GM12878 (cell line): Measurements from ENCODE around the gene ATG10. TPM values are rescaled to one million over a fixed set of nuclear protein-coding genes. Genes with fewer than 3 reads are reported as not detected.
"Not testable (repeated sequence)": the region's sequence is repeated elsewhere in the genome, so short reads cannot be mapped to it uniquely, and the experiment has no call there.

Experiments used
- ATAC-seq: fragments of 200-7000 bp; cut with Tn5 transposase; 3 replicates; pipeline ENCODE4 v1.9.1; 2020; ENCODE audit warnings: mild to moderate bottlenecking, moderate library complexity
- BruUV-seq: library from RNA; stranded (reverse); fragments of 400-500 nt; replicated peaks from 2 replicates; lab custom pipeline; 2021; lab: Mats Ljungman, UMichigan
- CTCF ChIA-PET: fragments of 300-600 bp; sonication (Branson Sonifier 250); formaldehyde crosslinking; extraction: SDS; loops from one replicate; lab custom pipeline; 2021; ENCODE audit warnings: inconsistent platforms; lab: Yijun Ruan, JAX
- POLR2A ChIA-PET: fragments of 350-600 bp; formaldehyde crosslinking; extraction: SDS; loops from one replicate; lab custom pipeline; 2021; ENCODE audit warnings: inconsistent platforms; lab: Charles Lee
- RAD21 ChIA-PET: fragments of 300-600 bp; sonication (Branson Sonifier 250); formaldehyde crosslinking; loops from one replicate; lab custom pipeline; 2023; ENCODE audit warnings: antibody characterized with exemption; ENCODE audit not compliant: unreplicated experiment; lab: Charles Lee
- SMC1A ChIA-PET: fragments of 300-600 bp; sonication (Branson Sonifier 250); formaldehyde crosslinking; loops from one replicate; lab custom pipeline; 2023; ENCODE audit not compliant: unreplicated experiment, uncharacterized antibody; lab: Charles Lee
- DNase-seq: peaks from one replicate; pipeline ENCODE4 v3.0.0-alpha.2; 2011; ENCODE audit warnings: low read depth, low spot score
- FAIRE-seq: peaks from 3 replicates; lab custom pipeline; 2011; peaks lifted over from hg19 to GRCh38; lab: Jason Lieb, UNC
- H2AFZ ChIP-seq: 2 replicates; pipeline ENCODE4 v1.6.0; 2011; ENCODE audit warnings: low read depth, low read length, control low read depth; ENCODE audit not compliant: control insufficient read depth
- H3K27ac ChIP-seq: 2 replicates; pipeline ENCODE4 v1.5.1; 2011; ENCODE audit warnings: control low read depth; ENCODE audit not compliant: control insufficient read depth, insufficient read depth
- H3K27me3 ChIP-seq, 2 experiments: replicated peaks in 1 of 2; 2 replicates each; pipeline versions ENCODE4 v1.6.0 to v1.6.1; 2011; ENCODE audit warnings: low read length in 1 of 2; ENCODE audit not compliant: control insufficient read depth in 2 of 2, insufficient read depth in 2 of 2
- H3K36me3 ChIP-seq, 2 experiments: 2 replicates each; pipeline ENCODE4 v1.5.1; 2011; ENCODE audit warnings: low read length in 1 of 2; ENCODE audit not compliant: control insufficient read depth in 2 of 2, insufficient read depth in 2 of 2
- H3K4me1 ChIP-seq: 2 replicates; pipeline ENCODE4 v1.6.1; 2011; ENCODE audit warnings: mild to moderate bottlenecking, low read length, moderate library complexity, mixed read lengths; ENCODE audit not compliant: control insufficient read depth, insufficient read depth
- H3K4me2 ChIP-seq: 2 replicates; pipeline ENCODE4 v1.6.0; 2011; ENCODE audit warnings: control low read depth; ENCODE audit not compliant: control insufficient read depth, insufficient read depth
- H3K4me3 ChIP-seq: fragments of 200-600 bp; sonication (generic); 2 replicates; pipeline ENCODE4 v1.5.1; 2016
- H3K79me2 ChIP-seq: 2 replicates; pipeline ENCODE4 v1.6.0; 2011; ENCODE audit warnings: low read length; ENCODE audit not compliant: control insufficient read depth, insufficient read depth
- H3K9ac ChIP-seq: 2 replicates; pipeline ENCODE4 v1.8.0; 2011; ENCODE audit warnings: low read length, control low read depth, mixed read lengths; ENCODE audit not compliant: control insufficient read depth, insufficient read depth
- H3K9me3 ChIP-seq: replicated peaks from 3 replicates; pipeline ENCODE4 v1.5.1; 2011; ENCODE audit warnings: mild to moderate bottlenecking, low read length; ENCODE audit not compliant: control insufficient read depth, insufficient read depth
- H4K20me1 ChIP-seq: 2 replicates; pipeline ENCODE4 v1.6.0; 2011; ENCODE audit not compliant: control insufficient read depth, insufficient read depth
- MXI1 ChIP-seq: fragments of 150-350 bp; IDR thresholded peaks from 2 replicates; pipeline ENCODE4 v1.6.1; 2011; ENCODE audit warnings: low read depth, mild to moderate bottlenecking, inconsistent platforms, low read length, improper control_type of control experiment
- MYB ChIP-seq: fragments of 150-350 bp; IDR thresholded peaks from 2 replicates; pipeline ENCODE4 v1.6.1; 2014; ENCODE audit warnings: mild to moderate bottlenecking, low read depth, low read length, borderline replicate concordance
- WGBS: methylation state at CpG from one replicate; pipeline ENCODE4 v1.1.6; 2016; ENCODE audit warnings: low lambda C conversion rate; ENCODE audit not compliant: insufficient replicate concordance, insufficient coverage; ENCODE audit errors: missing lambda C conversion rate; 5-methylcytosine and 5-hydroxymethylcytosine counted together
- in situ Hi-C: fragments of 300-500 bp; cut with MboI; formaldehyde crosslinking; loops from 9 replicates; pipeline ENCODE4 v1.14.3; 2018; ENCODE audit warnings: mixed read lengths
- intact Hi-C: fragments of 100-400 bp; cut with micrococcal nuclease; formaldehyde crosslinking; loops from one replicate; pipeline ENCODE4 v1.14.2; 2022; ENCODE audit not compliant: unreplicated experiment
- polyA plus RNA-seq, 11 experiments: library from polyadenylated mRNA; depleted of rRNA in 4 of 11; unstranded in 6 of 11; stranded (reverse) in 5 of 11; fragments of >200 nt; fragmentation: Nextera tagmentation in 4 of 11; fragmentation: Illumina TruSeq in 1 of 11; extraction: Ambion mirVana in 4 of 11; extraction: Trizol in 1 of 11; gene quantifications; 1 replicate in 1 of 11; 2 replicates in 10 of 11; pipeline versions ENCODE4 v1.2.1 to v1.2.3, GENCODE V29; 2011 to 2016; ENCODE audit warnings: inconsistent platforms in 2 of 11, missing spikeins in 2 of 11, low read depth in 1 of 11
- total RNA-seq, 4 experiments: library from RNA; depleted of rRNA in 3 of 4; stranded (reverse); fragments of >200 nt in 3 of 4; fragmentation: Illumina TruSeq in 1 of 4; extraction: Trizol in 1 of 4; gene quantifications; 2 replicates each; pipeline versions ENCODE4 v1.2.1 to v1.2.3, GENCODE V29; 2013 to 2021

ATG10 gene
- total and polyA plus RNA-seq, 10 of the 15 experiments (the other 5 are each of a cell fraction or from before 2014, with no cell fraction given): 3.8 to 14.4 (median 6.5) TPM

DNA sequence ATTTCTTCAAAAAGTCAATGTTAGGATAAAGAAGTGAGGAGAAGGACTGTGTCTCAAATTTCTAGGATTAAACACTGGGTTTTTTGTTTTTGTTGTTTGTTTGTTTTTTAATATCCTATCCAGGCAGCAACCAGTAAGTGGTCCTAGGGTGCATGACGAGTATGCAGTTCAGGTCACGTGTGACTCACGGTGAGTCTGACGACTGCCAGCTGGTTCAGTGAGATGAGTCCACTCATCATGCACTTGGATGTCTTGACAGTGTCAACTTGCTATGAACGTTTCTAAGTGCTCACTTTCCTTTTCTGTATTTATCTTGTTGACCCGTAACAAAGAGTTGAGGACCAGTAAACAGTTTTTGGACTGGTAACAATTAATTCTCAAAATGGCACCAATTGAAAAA is 32.7 kb downstream of the ATG10 start:
- no peak overlapping the region for H3K9ac ChIP-seq
- TF ChIP-seq MYB (no peak), MXI1 (no peak)
- H3K4me3 ChIP-seq: no peak overlapping the region
- SMC1A ChIA-PET: no interaction called here
- POLR2A ChIA-PET: interaction anchor here (0.7 kb wide), 1 partner anchor 11 kb away, joined by 3 read pairs; no protein-coding TSS in a partner anchor
- FAIRE-seq (no peak), DNase-seq (no peak), ATAC-seq (no peak)
- CTCF ChIA-PET: interaction anchor here (0.6 to 0.7 kb wide), 2 partner anchors 23 to 140 kb away, joined by 3 read pairs; no protein-coding TSS in a partner anchor
- H3K27ac ChIP-seq: no peak overlapping the region
- in situ Hi-C loops: no loop called here
- no peak overlapping the region for H3K4me2 ChIP-seq
- RAD21 ChIA-PET: no interaction called here
- H4K20me1 ChIP-seq: no peaks in the 10 kb centered on the region
- intact Hi-C loops: no loop called here
- no TSS peak for BruUV-seq
- H3K9me3 ChIP-seq: no peaks in the 10 kb centered on the region
- 92% methylated on average over 6 of the region's 6 CpGs for WGBS
- H3K4me1 ChIP-seq: no peaks in the 10 kb centered on the region
- no peak overlapping the region for H2AFZ ChIP-seq
- H3K27me3 ChIP-seq: no peaks in the 10 kb centered on the region
- H3K36me3 ChIP-seq: no peaks in the 10 kb centered on the region
- H3K79me2 ChIP-seq: no peaks in the 10 kb centered on the region

DNA sequence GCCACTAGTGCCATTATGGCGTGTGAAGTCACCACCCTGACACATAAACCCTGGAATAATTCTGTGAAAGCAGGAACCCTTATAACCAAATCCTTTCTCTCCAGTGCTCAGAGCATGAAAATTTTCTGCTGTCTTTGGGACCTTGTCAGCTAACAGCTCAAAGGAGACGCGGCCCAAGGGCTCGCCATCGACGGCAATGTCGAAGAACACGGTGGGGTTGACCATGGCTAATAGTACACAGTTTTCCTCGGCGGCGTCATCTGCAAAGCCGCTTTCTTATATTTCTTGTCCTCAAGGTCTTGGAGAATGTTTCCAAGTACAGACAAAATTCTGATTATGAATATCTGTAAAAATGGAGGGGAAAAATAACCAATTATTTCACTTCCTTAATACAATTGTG is 38.0 kb downstream of the ATG10 start:
- H3K27me3 ChIP-seq, H3K27ac ChIP-seq, in situ Hi-C loops, H3K4me2 ChIP-seq, DNase-seq, POLR2A ChIA-PET, H3K36me3 ChIP-seq, FAIRE-seq, H4K20me1 ChIP-seq, H3K9me3 ChIP-seq, H3K9ac ChIP-seq, H3K4me3 ChIP-seq, H3K79me2 ChIP-seq, RAD21 ChIA-PET, intact Hi-C loops, H3K4me1 ChIP-seq, BruUV-seq, H2AFZ ChIP-seq, SMC1A ChIA-PET, ATAC-seq: not testable (repeated sequence)
- CTCF ChIA-PET: interaction anchor here (0.6 kb wide), 1 partner anchor 14 kb away, joined by 3 read pairs; no protein-coding TSS in a partner anchor
- WGBS: 99% methylated on average over 9 of the region's 12 CpGs
